GM12891 (cell line): ENCODE results near the gene L1CAM.

Experiments used
- POLR2A ChIP-seq: IDR thresholded peaks from 2 replicates; pipeline ENCODE4 v1.6.1; 2011; ENCODE audit warnings: low read depth, low read length, control low read depth
- POLR2AphosphoS5 ChIP-seq: IDR thresholded peaks from 2 replicates; pipeline ENCODE4 v1.6.1; 2011; ENCODE audit warnings: low read depth, low read length, control low read depth
- POU2F2 ChIP-seq: IDR thresholded peaks from 2 replicates; pipeline ENCODE4 v1.6.1; 2011; ENCODE audit warnings: low read depth, mild to moderate bottlenecking, control low read depth, low read length, moderate library complexity
- SPI1 ChIP-seq: IDR thresholded peaks from 2 replicates; pipeline ENCODE4 v1.6.1; 2011; ENCODE audit warnings: low read depth, low read length, control low read depth
- TAF1 ChIP-seq: IDR thresholded peaks from 2 replicates; pipeline ENCODE4 v1.6.1; 2011; ENCODE audit warnings: low read depth, low read length, control low read depth

GRCh38 chrX:153857348-153857903 lies 28.5 kb downstream of the L1CAM start:
- TF ChIP-seq SPI1 (no peak), POLR2AphosphoS5 (no peak), POLR2A (no peak), TAF1 (no peak), POU2F2 (no peak)
